Mesendoderm (in vitro differentiated cells): ENCODE results near the gene HERC4.

ENCODE experiments used
- DNase-seq: peaks from one replicate; pipeline ENCODE4 v3.0.0; 2013
- H2AK5ac ChIP-seq: 2 replicates; pipeline ENCODE4 v1.6.1; 2013; ENCODE audit warnings: low read length, inconsistent platforms
- H2BK120ac ChIP-seq: 2 replicates; pipeline ENCODE4 v1.6.1; 2013; ENCODE audit warnings: low read depth, mild to moderate bottlenecking, low read length, moderate library complexity, mixed read lengths
- H2BK15ac ChIP-seq: replicated peaks from 2 replicates; pipeline ENCODE4 v1.6.1; 2013; ENCODE audit warnings: low read depth, mild to moderate bottlenecking, moderate library complexity
- H2BK5ac ChIP-seq: 2 replicates; pipeline ENCODE4 v1.6.1; 2013; ENCODE audit warnings: low read length, inconsistent platforms
- H3K18ac ChIP-seq: 2 replicates; pipeline ENCODE4 v1.6.1; 2013; ENCODE audit warnings: mild to moderate bottlenecking, low read length, mixed read lengths
- H3K23ac ChIP-seq: one replicate; pipeline ENCODE4 v1.6.1; 2013; ENCODE audit warnings: low read length
- H3K27ac ChIP-seq: 2 replicates; pipeline ENCODE4 v1.5.1; 2013; ENCODE audit warnings: low read depth, mild to moderate bottlenecking, inconsistent platforms, low read length, moderate library complexity
- H3K27me3 ChIP-seq: 2 replicates; pipeline ENCODE4 v1.6.1; 2013; ENCODE audit warnings: low read length, control low read depth, mild to moderate bottlenecking, inconsistent platforms; ENCODE audit not compliant: insufficient read depth, poor library complexity
- H3K36me3 ChIP-seq: 2 replicates; pipeline ENCODE4 v1.6.1; 2013; ENCODE audit warnings: low read length, inconsistent platforms; ENCODE audit not compliant: control insufficient read depth, insufficient read depth
- H3K4ac ChIP-seq: one replicate; pipeline ENCODE4 v1.6.1; 2013; ENCODE audit warnings: low read depth, mild to moderate bottlenecking, low read length, moderate library complexity
- H3K4me1 ChIP-seq: 2 replicates; pipeline ENCODE4 v1.6.1; 2013; ENCODE audit warnings: low read depth, low read length, inconsistent platforms; ENCODE audit not compliant: control insufficient read depth
- H3K4me2 ChIP-seq: 2 replicates; pipeline ENCODE4 v1.6.1; 2013; ENCODE audit warnings: low read length
- H3K4me3 ChIP-seq: 2 replicates; pipeline ENCODE4 v1.5.1; 2013; ENCODE audit warnings: mild to moderate bottlenecking, low read length
- H3K56ac ChIP-seq: one replicate; pipeline ENCODE4 v1.6.1; 2013; ENCODE audit warnings: low read length
- H3K79me1 ChIP-seq: 2 replicates; pipeline ENCODE4 v1.6.1; 2013; ENCODE audit warnings: low read length, inconsistent platforms
- H3K79me2 ChIP-seq: 2 replicates; pipeline ENCODE4 v1.6.1; 2013; ENCODE audit warnings: mild to moderate bottlenecking, low read length; ENCODE audit not compliant: control insufficient read depth, insufficient read depth
- H3K9ac ChIP-seq: 2 replicates; pipeline ENCODE4 v1.6.1; 2013; ENCODE audit warnings: low read length, inconsistent platforms
- H4K5ac ChIP-seq: one replicate; pipeline ENCODE4 v1.6.1; 2013; ENCODE audit warnings: low read length
- H4K8ac ChIP-seq: one replicate; pipeline ENCODE4 v1.6.1; 2013; ENCODE audit warnings: low read depth, mild to moderate bottlenecking, control low read depth, low read length, moderate library complexity
- WGBS: extraction: QIAGEN DNeasy Blood & Tissue Kit; methylation state at CpG from one replicate; pipeline ENCODE4 v1.1.7; 2013; ENCODE audit warnings: low lambda C conversion rate, missing lambda C conversion rate; ENCODE audit not compliant: insufficient coverage; ENCODE audit errors: extremely low coverage; 5-methylcytosine and 5-hydroxymethylcytosine counted together

Gene HERC4

DNA sequence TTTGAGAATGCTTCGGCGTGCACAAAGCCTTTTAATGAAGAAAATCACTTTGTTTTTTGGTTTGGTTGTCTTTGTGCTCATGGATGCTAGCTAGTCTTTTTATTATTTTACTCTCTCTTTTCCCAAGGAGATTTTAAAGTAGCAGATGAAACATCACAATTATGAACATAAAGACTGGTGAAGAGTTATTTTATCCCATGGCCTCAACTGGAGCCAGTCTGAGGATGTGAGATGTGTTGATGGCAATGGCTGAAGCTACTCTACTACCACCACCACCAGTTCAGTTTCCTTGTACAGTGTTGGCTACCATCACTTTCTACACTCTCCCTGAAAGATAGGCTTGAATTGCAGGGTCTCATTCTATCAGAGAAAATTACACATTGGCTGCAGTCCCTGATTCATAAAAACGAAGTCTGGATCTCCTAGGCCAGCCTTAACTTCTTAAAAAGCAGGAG is 494 bp upstream of the HERC4 start:
- H3K36me3 ChIP-seq: no peaks in the 10 kb centered on the region
- no peak overlapping the region for H3K27ac ChIP-seq
- H2BK120ac ChIP-seq: no peak overlapping the region
- peak overlapping the region; percentile 64 for H3K56ac ChIP-seq
- peak overlapping the region; percentile 41 for H2BK15ac ChIP-seq
- WGBS: no CpG with 5 or more reads among the region's 3 CpGs
- H3K9ac ChIP-seq: peak overlapping the region; percentile 59
- no peak for DNase-seq
- H3K4me1 ChIP-seq: peaks cover 2% of the 10 kb centered on the region
- H3K27me3 ChIP-seq: no peaks in the 10 kb centered on the region
- no peaks in the 10 kb centered on the region for H3K79me1 ChIP-seq
- H3K18ac ChIP-seq: no peak overlapping the region
- peak overlapping the region; percentile 13 for H4K8ac ChIP-seq
- no peak overlapping the region for H3K4me2 ChIP-seq
- peak overlapping the region; percentile 3 for H4K5ac ChIP-seq
- H2BK5ac ChIP-seq: no peak overlapping the region
- no peak overlapping the region for H2AK5ac ChIP-seq
- H3K4ac ChIP-seq: no peak overlapping the region
- no peak overlapping the region for H3K4me3 ChIP-seq
- H3K23ac ChIP-seq: no peak overlapping the region
- H3K79me2 ChIP-seq: peaks cover 20% of the 10 kb centered on the region

- Histone ChIP-seq H2BK15ac (no peak overlapping the region), H3K4me2 (peak overlapping the region; percentile 77), H2AK5ac (no peak overlapping the region), H3K36me3 (no peaks in the 10 kb centered on the region), H4K5ac (no peak overlapping the region), H3K79me2 (peaks cover 20% of the 10 kb centered on the region), H2BK5ac (no peak overlapping the region), H3K27me3 (no peaks in the 10 kb centered on the region), H3K79me1 (no peaks in the 10 kb centered on the region), H3K18ac (no peak overlapping the region), H2BK120ac (no peak overlapping the region), H4K8ac (no peak overlapping the region), H3K4me1 (peaks cover 2% of the 10 kb centered on the region), H3K27ac (peak overlapping the region; percentile 99), H3K4ac (peak overlapping the region; percentile 49), H3K23ac (peak overlapping the region; percentile 87), H3K56ac (peak overlapping the region; percentile 98), H3K9ac (peak overlapping the region; percentile 96), H3K4me3 (peak overlapping the region; percentile 94)
- DNase-seq: no peak
- no CpG with 5 or more reads among the region's 27 CpGs for WGBS
Measured at GRCh38 chr10:68074031-68074774, 880 bp downstream of the HERC4 start.

- Histone ChIP-seq H2BK120ac (no peak overlapping the region), H3K79me2 (peaks cover 20% of the 10 kb centered on the region), H3K27me3 (no peaks in the 10 kb centered on the region), H3K9ac (peak overlapping the region; percentile 96), H3K4ac (no peak overlapping the region), H3K18ac (no peak overlapping the region), H3K4me2 (peak overlapping the region; percentile 77), H4K8ac (no peak overlapping the region), H3K23ac (no peak overlapping the region), H2AK5ac (no peak overlapping the region), H3K36me3 (no peaks in the 10 kb centered on the region), H2BK5ac (no peak overlapping the region), H2BK15ac (no peak overlapping the region), H3K4me3 (peak overlapping the region; percentile 94), H3K79me1 (no peaks in the 10 kb centered on the region), H4K5ac (no peak overlapping the region), H3K56ac (peak overlapping the region; percentile 98), H3K27ac (no peak overlapping the region), H3K4me1 (peaks cover 2% of the 10 kb centered on the region)
- no peak for DNase-seq
- no CpG with 5 or more reads among the region's 3 CpGs for WGBS
Measured at GRCh38 chr10:68073631-68074030, 1.5 kb downstream of the HERC4 start.

DNA sequence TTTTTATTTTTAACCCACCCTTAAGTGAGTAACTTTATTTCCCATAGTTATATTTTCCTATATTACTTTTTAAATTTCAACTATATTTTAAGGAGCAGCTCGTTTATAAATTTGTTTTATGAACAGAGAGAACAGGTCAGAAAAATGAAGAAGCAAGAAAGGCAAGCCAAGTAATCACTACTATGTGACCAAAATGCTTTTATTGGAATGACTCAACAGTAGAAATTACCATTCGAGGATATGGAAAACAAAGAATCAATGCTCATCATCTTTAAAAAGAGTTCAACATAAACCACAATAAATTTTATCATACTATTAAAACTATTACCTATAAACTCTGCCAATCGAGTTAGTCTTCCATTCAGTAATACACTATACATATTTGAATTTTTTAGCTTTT is 7.6 kb downstream of the HERC4 start:
- H3K27me3 ChIP-seq: no peaks in the 10 kb centered on the region
- WGBS: 100% methylated on average over 1 of the region's 3 CpGs
- H2BK5ac ChIP-seq: no peak overlapping the region
- no peak overlapping the region for H3K56ac ChIP-seq
- no peak overlapping the region for H2BK15ac ChIP-seq
- H3K4me2 ChIP-seq: no peak overlapping the region
- no peak overlapping the region for H2AK5ac ChIP-seq
- peaks cover 1% of the 10 kb centered on the region for H3K79me1 ChIP-seq
- H3K27ac ChIP-seq: no peak overlapping the region
- no peaks in the 10 kb centered on the region for H3K4me1 ChIP-seq
- no peaks in the 10 kb centered on the region for H3K36me3 ChIP-seq
- peaks cover 9% of the 10 kb centered on the region for H3K79me2 ChIP-seq
- no peak overlapping the region for H3K4me3 ChIP-seq
- no peak overlapping the region for H4K5ac ChIP-seq
- no peak overlapping the region for H4K8ac ChIP-seq
- H3K18ac ChIP-seq: no peak overlapping the region
- no peak overlapping the region for H3K4ac ChIP-seq
- no peak for DNase-seq
- H2BK120ac ChIP-seq: no peak overlapping the region
- no peak overlapping the region for H3K23ac ChIP-seq
- no peak overlapping the region for H3K9ac ChIP-seq

- Histone ChIP-seq H3K27ac (no peak overlapping the region), H2BK15ac (no peak overlapping the region), H3K18ac (no peak overlapping the region), H3K4me1 (no peaks in the 10 kb centered on the region), H3K79me1 (peaks cover 1% of the 10 kb centered on the region), H3K23ac (no peak overlapping the region), H3K4me3 (no peak overlapping the region), H3K36me3 (no peaks in the 10 kb centered on the region), H2BK120ac (no peak overlapping the region), H3K9ac (no peak overlapping the region), H4K5ac (no peak overlapping the region), H3K4me2 (no peak overlapping the region), H2BK5ac (no peak overlapping the region), H3K79me2 (peaks cover 9% of the 10 kb centered on the region), H4K8ac (no peak overlapping the region), H3K27me3 (no peaks in the 10 kb centered on the region), H2AK5ac (no peak overlapping the region), H3K56ac (no peak overlapping the region), H3K4ac (no peak overlapping the region)
- no peak for DNase-seq
- no CpG with 5 or more reads among the region's 4 CpGs for WGBS
Measured at GRCh38 chr10:68067029-68067428, 8.1 kb downstream of the HERC4 start.

DNA sequence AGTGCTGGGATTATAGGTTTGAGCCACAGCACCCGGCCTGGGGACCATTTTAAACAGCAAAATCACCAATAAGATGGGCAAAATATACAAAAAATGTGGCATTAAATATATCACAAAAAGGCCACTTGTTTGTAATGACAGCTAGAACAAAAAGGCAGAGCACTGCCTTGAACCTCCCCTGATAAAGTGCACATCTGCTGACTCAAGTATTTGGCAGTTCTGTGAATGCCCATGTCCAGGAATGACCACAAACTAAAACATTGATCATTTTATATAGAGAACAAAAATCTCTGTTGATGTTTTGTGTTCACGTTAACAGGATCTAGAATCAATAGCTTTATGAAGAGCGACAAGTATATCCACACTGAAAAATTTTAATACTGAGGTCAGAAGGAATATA is 21.5 kb downstream of the HERC4 start:
- no peak overlapping the region for H2BK15ac ChIP-seq
- no peak overlapping the region for H4K5ac ChIP-seq
- H2BK120ac ChIP-seq: no peak overlapping the region
- H3K56ac ChIP-seq: no peak overlapping the region
- H2BK5ac ChIP-seq: no peak overlapping the region
- H3K9ac ChIP-seq: no peak overlapping the region
- no peaks in the 10 kb centered on the region for H3K36me3 ChIP-seq
- no peak overlapping the region for H2AK5ac ChIP-seq
- no peaks in the 10 kb centered on the region for H3K4me1 ChIP-seq
- H3K23ac ChIP-seq: no peak overlapping the region
- H3K4ac ChIP-seq: no peak overlapping the region
- no CpG with 5 or more reads among the region's 3 CpGs for WGBS
- DNase-seq: no peak
- no peak overlapping the region for H3K4me3 ChIP-seq
- no peak overlapping the region for H3K27ac ChIP-seq
- no peak overlapping the region for H3K4me2 ChIP-seq
- no peak overlapping the region for H4K8ac ChIP-seq
- H3K27me3 ChIP-seq: no peaks in the 10 kb centered on the region
- no peaks in the 10 kb centered on the region for H3K79me2 ChIP-seq
- no peaks in the 10 kb centered on the region for H3K79me1 ChIP-seq
- no peak overlapping the region for H3K18ac ChIP-seq
